ENCODE results near the gene TUBB4B.

GRCh38 chr9:137272241-137273094 lies 31.4 kb downstream of the TUBB4B start:
- TF ChIP-seq NFIC (IDR thresholded peaks at IDR 0.05; ENCODE audit: borderline replicate concordance) (no peak), MAX (IDR thresholded peaks at IDR 0.05; ENCODE audit: low read depth) (no peak), RFX5 (IDR thresholded peaks at IDR 0.05; ENCODE audit: low read length) (no peak), POLR2AphosphoS5 (IDR thresholded peaks at IDR 0.05; ENCODE audit: low read depth, low read length) (no peak), GABPA (IDR thresholded peaks at IDR 0.05; ENCODE audit: low read depth) (no peak), JUND (IDR thresholded peaks at IDR 0.05) (no peak), CTCF (IDR thresholded peaks at IDR 0.05) (no peak)

All from SK-N-SH (cell line).